Measurements from ENCODE around the gene CYP24A1.

CYP24A1 gene

GRCh38 chr20:54111460-54111859 is 62.3 kb downstream of the CYP24A1 start:
- no peak for DNase-seq (ENCODE audit: low spot score)

- no peak for DNase-seq (ENCODE audit: low spot score)
These were observed 63.3 kb downstream of the CYP24A1 start for GRCh38 chr20:54110457-54110856.

GRCh38 chr20:54110041-54110440 is 63.7 kb downstream of the CYP24A1 start:
- DNase-seq (ENCODE audit: low spot score) = no peak

- no peak for DNase-seq (ENCODE audit: low spot score)
These were observed 65.0 kb downstream of the CYP24A1 start for GRCh38 chr20:54108817-54109216.

GRCh38 chr20:54108326-54108642 is 65.5 kb downstream of the CYP24A1 start:
- DNase-seq (ENCODE audit: low spot score) = no peak

- no peak for DNase-seq (ENCODE audit: low spot score)
These were observed 66.0 kb downstream of the CYP24A1 start for GRCh38 chr20:54107600-54108325.

- no peak for DNase-seq (ENCODE audit: low spot score)
These were observed 66.6 kb downstream of the CYP24A1 start for GRCh38 chr20:54107181-54107580.

GRCh38 chr20:54106162-54106561 is 67.6 kb downstream of the CYP24A1 start:
- DNase-seq (ENCODE audit: low spot score) = no peak

- DNase-seq (ENCODE audit: low spot score) = no peak
These were observed 68.1 kb downstream of the CYP24A1 start for GRCh38 chr20:54105653-54106052.

- DNase-seq (ENCODE audit: low spot score) = no peak
These were observed 69.0 kb downstream of the CYP24A1 start for GRCh38 chr20:54104781-54105180.

- no peak for DNase-seq (ENCODE audit: low spot score)
These were observed 69.8 kb downstream of the CYP24A1 start for GRCh38 chr20:54103762-54104600.
